Cardiac muscle cell (in vitro differentiated cells and primary cell): ENCODE measurements around the gene CTIF. TPM values are rescaled to one million over a fixed set of nuclear protein-coding genes. Genes with fewer than 3 reads are reported as not detected.
A peak's percentile ranks its signal among the peaks of the same experiment; 100 is the strongest.

Experiments
- DNase-seq, 2 donors: peaks; one replicate each; pipeline versions ENCODE4 v3.0.0 to v3.0.0-alpha.2; 2010 to 2017; ENCODE audit warnings: low read depth in 1 of 2, low spot score in 1 of 2
- H3K27ac ChIP-seq: fragments of 200-600 bp; sonication (generic); 2 replicates; pipeline ENCODE4 v1.5.1; 2016
- H3K27me3 ChIP-seq: fragments of 200-600 bp; sonication (generic); 2 replicates; pipeline ENCODE4 v1.6.0; 2016; ENCODE audit warnings: control low read depth
- H3K36me3 ChIP-seq: fragments of 200-600 bp; sonication (generic); 2 replicates; pipeline ENCODE4 v1.5.1; 2016; ENCODE audit warnings: control low read depth
- H3K4me1 ChIP-seq: fragments of 200-600 bp; sonication (generic); 2 replicates; pipeline ENCODE4 v1.8.1; 2017; ENCODE audit warnings: low read depth, mild to moderate bottlenecking, mixed run types
- H3K4me3 ChIP-seq: fragments of 200-600 bp; sonication (generic); 2 replicates; pipeline ENCODE4 v1.5.1; 2016; ENCODE audit warnings: mild to moderate bottlenecking
- H3K9me3 ChIP-seq: fragments of 200-600 bp; sonication (generic); 2 replicates; pipeline ENCODE4 v1.5.1; 2017; ENCODE audit warnings: low read depth, mild to moderate bottlenecking, control low read depth
- polyA plus RNA-seq: library from polyadenylated mRNA; unstranded; fragments of >200 nt; fragmentation: Nextera tagmentation; extraction: Ambion mirVana; gene quantifications from 2 replicates; pipeline ENCODE4 v1.2.1, GENCODE V29; 2016
- total RNA-seq: library from RNA; depleted of rRNA; stranded (reverse); fragments of >200 nt; gene quantifications from 2 replicates; pipeline ENCODE4 v1.2.3, GENCODE V29; 2016
- TF ChIP-seq, protein P1 (sequence below): IDR thresholded peaks from 2 replicates; pipeline ENCODE4 v1.5.1; 2012; ENCODE audit warnings: low read depth, mild to moderate bottlenecking, low read length

CTIF gene
- total and polyA plus RNA-seq, 2 experiments from 2014 or later, result 16.5 to 22.0 TPM

DNA sequence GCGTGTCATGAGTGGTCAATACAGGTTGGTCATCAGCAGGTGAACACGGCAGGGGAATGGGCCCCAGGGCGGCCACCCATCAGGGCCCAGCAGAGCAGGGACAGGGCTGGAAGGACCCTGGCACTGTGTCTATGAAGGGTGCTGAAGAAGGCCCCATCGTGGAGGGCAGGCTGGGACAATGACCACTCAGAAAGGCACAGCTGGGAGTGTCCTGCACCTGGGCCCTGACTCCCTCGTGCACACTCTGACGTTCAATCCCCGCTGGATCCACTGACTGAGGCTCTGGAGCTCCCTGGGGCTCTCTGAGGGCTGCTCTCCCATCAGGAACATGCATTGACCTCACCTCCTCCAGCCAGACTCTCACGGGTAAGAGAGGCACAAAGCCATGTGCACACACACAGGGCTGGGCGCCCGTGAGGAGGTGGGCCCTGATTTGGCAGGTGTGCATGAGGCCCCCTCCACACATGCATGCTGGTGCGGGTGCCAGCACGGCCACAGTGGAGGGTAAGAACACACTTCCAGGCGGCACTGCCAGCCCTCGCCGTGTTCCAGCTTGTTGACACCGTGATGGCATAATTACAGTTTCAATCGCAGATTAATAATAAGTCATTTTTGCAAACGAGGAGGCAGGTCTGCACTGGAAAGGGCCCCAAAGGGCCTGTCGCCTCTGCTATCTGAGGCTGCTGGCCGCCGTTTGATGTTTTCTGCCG lies 353.5 kb downstream of the CTIF start:
- H3K4me3 ChIP-seq, result no peak overlapping the region
- no peaks in the 10 kb centered on the region for H3K36me3 ChIP-seq
- DNase-seq, result no peak
- H3K4me1 ChIP-seq, result peaks cover 23% of the 10 kb centered on the region
- H3K27me3 ChIP-seq, result no peaks in the 10 kb centered on the region
- no peak overlapping the region for H3K27ac ChIP-seq
- no peaks in the 10 kb centered on the region for H3K9me3 ChIP-seq
- TF ChIP-seq, protein P1, sequence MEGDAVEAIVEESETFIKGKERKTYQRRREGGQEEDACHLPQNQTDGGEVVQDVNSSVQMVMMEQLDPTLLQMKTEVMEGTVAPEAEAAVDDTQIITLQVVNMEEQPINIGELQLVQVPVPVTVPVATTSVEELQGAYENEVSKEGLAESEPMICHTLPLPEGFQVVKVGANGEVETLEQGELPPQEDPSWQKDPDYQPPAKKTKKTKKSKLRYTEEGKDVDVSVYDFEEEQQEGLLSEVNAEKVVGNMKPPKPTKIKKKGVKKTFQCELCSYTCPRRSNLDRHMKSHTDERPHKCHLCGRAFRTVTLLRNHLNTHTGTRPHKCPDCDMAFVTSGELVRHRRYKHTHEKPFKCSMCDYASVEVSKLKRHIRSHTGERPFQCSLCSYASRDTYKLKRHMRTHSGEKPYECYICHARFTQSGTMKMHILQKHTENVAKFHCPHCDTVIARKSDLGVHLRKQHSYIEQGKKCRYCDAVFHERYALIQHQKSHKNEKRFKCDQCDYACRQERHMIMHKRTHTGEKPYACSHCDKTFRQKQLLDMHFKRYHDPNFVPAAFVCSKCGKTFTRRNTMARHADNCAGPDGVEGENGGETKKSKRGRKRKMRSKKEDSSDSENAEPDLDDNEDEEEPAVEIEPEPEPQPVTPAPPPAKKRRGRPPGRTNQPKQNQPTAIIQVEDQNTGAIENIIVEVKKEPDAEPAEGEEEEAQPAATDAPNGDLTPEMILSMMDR, result no peak

DNA sequence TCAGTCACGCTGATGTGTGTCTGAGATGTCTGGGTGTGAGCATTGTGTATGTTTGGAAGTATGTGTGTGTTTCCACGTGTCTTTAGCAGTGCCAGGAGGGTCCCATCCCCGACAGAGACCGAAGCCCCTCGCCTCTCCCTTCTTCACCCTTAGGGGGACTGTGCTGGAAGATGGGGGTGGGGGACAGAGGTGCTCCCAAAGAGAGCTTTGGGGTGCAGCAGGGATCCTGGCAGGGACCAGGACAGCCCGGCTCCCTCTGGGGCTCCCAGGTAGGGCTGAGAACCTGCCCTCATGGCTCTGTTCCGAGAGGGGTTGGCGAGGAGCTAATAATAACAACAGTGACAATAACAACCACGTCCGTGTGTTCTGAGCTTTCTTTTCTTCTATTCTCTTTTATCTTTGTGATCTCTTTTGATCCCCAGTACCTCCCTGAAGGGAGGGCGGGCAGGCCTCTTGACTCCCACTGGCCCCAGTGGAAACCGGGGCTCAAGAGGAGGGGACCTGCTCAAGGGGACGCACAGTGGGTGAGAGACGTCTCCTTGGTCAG lies 354.3 kb downstream of the CTIF start:
- H3K4me3 ChIP-seq, result no peak overlapping the region
- DNase-seq, result no peak
- TF ChIP-seq, protein P1, result no peak
- H3K27ac ChIP-seq, result peak overlapping the region; percentile 53
- no peaks in the 10 kb centered on the region for H3K36me3 ChIP-seq
- H3K9me3 ChIP-seq, result no peaks in the 10 kb centered on the region
- H3K27me3 ChIP-seq, result no peaks in the 10 kb centered on the region
- peaks cover 20% of the 10 kb centered on the region for H3K4me1 ChIP-seq

DNA sequence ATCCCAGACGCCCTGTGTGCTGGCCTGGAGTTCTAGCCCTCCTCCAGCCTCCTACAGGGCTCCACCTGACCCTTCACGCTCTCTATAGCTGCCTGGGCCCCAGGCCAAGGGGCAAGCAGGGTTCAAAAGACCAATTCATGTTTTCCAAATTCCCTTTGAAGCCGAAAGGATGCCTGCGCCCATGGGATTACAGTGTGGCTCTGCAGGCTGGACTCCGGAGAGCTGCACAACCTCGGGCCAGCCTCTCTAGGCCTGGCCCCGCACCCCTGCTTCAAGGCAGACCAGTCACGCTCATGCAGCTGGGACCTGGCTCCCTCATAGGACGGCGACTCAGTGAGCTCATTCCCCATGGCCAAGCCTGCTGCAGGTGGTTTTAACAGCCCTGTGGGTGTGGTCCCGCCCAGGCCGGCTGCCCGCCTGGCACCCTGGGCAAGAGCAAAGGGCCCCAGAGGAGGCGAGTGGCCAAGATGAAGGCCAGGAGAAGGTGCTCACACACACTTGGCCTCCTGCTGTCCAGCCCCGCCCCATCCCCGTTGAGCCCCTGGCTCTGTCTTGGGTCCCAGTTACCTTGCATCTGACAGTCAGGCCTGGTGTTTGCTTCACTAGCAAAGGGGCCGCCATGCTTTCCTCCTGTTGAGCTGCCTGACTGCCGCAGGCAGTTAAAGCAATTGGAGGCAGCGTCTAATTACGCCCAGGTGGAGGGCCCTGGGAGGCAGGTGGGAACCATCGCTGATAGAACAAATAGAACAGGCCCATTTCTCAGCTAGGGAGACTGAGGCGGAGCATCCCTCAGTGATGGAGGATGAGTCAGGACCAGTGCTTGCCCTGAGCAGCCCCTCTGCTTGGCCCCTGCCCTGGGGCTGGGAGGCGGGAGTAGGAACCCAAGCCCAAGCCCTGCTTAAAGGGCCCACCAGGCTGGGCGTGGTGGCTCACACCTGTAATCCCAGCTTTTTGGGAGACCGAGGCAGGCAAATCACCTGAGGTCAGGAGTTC lies 355.1 kb downstream of the CTIF start:
- H3K4me1 ChIP-seq, result peaks cover 16% of the 10 kb centered on the region
- H3K9me3 ChIP-seq, result no peaks in the 10 kb centered on the region
- TF ChIP-seq, protein P1, result no peak
- peak overlapping the region; percentile 53 for H3K27ac ChIP-seq
- H3K36me3 ChIP-seq, result no peaks in the 10 kb centered on the region
- H3K4me3 ChIP-seq, result no peak overlapping the region
- no peaks in the 10 kb centered on the region for H3K27me3 ChIP-seq
- no peak for DNase-seq

DNA sequence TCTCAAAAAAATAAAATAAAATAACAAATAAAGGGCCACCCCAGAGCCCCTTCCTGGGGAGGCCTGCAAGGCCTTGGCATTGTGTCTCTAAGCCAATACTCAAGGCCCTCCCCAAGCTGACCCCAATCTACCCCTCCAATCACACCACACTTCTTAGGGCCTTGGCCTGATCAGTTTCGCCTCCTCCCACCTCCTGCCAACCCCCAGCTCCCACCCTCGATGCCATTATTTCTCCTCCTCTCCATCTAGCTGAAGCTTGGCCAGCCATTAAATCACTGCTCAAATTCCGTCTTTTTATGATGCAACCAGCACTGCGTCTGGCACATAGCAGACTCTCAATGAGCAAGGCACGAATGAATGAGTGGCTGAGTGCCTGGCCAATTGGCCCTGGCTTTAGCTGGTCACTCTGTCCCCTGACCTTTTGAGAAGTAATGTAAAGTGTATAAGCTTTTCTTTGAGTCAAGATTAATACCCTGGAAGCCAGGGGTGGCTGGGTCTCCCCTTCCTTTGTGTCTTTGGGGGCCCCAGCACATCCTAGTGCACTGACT lies 356.0 kb downstream of the CTIF start:
- DNase-seq, result peak in 1 of 2 donors; percentile 22
- Histone ChIP-seq H3K27ac (no peak overlapping the region), H3K4me3 (no peak overlapping the region), H3K36me3 (no peaks in the 10 kb centered on the region), H3K4me1 (peaks cover 9% of the 10 kb centered on the region), H3K27me3 (no peaks in the 10 kb centered on the region), H3K9me3 (no peaks in the 10 kb centered on the region)
- TF ChIP-seq, protein P1, result no peak

DNA sequence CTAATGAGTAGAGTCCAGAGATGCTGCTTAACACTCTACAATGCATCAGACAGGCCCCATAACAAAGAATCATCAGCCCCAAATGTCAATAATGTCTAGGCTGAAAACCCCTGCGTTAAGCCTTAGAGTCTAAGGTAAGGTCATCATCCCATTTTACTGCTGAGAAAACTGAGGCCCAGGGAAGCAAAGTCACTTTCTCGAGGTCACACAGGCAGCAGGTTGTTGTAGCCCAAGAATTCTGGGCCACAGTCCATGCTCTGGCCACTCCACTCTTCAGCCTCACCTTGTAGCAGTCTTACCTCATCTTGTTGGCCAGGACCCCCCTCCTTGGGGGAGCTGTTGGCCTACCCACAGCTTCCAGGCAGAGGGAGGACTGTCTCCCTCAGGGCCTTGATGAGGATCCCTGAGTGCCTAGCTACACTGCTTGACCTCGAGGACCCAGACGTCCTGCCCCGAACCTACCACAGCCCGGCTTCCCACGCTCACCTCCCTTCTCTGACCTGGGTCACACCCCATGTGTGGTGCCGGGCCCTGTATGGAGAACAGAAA lies 357.6 kb downstream of the CTIF start:
- H3K4me3 ChIP-seq, result no peak overlapping the region
- TF ChIP-seq, protein P1, result no peak
- H3K4me1 ChIP-seq, result peaks cover 9% of the 10 kb centered on the region
- H3K9me3 ChIP-seq, result no peaks in the 10 kb centered on the region
- no peaks in the 10 kb centered on the region for H3K27me3 ChIP-seq
- H3K27ac ChIP-seq, result peak overlapping the region; percentile 50
- H3K36me3 ChIP-seq, result no peaks in the 10 kb centered on the region
- no peak for DNase-seq
